GM21786 (cell line): ENCODE data around the gene ZNF420.
"Not testable (repeated sequence)": the region's sequence is repeated elsewhere in the genome, so short reads cannot be mapped to it uniquely, and the experiment has no call there.

Experiments used
- ATAC-seq: cut with Tn5 transposase; IDR thresholded peaks from one replicate; pipeline ENCODE4 v1.9.1; 2021; ENCODE audit not compliant: unreplicated experiment

ZNF420 gene

GRCh38 chr19:37077934-37078716 lies at the start of gene ZNF420:
Gene ZNF420 (plus strand): TSS chr19:37078433. CDS start chr19:37089119, 10,686 bp downstream.
- ATAC-seq: peak; percentile 91

GRCh38 chr19:37045140-37045539 lies 33.1 kb upstream of the ZNF420 start:
- ATAC-seq: no peak

- no peak for ATAC-seq
These were observed 22.9 kb upstream of the ZNF420 start for GRCh38 chr19:37055330-37055729.

GRCh38 chr19:37056776-37057175 lies 21.5 kb upstream of the ZNF420 start:
- ATAC-seq: no peak

- ATAC-seq: no peak
These were observed 19.1 kb upstream of the ZNF420 start for GRCh38 chr19:37059142-37059541.

- not testable (repeated sequence) for ATAC-seq
These were observed 13.3 kb upstream of the ZNF420 start for GRCh38 chr19:37064886-37065285.

- ATAC-seq: no peak
These were observed 4.1 kb upstream of the ZNF420 start for GRCh38 chr19:37074111-37074510.

GRCh38 chr19:37074819-37075362 lies 3.3 kb upstream of the ZNF420 start:
- ATAC-seq: no peak

GRCh38 chr19:37076524-37076923 lies 1.7 kb upstream of the ZNF420 start:
- ATAC-seq: not testable (repeated sequence)

- no peak for ATAC-seq
These were observed 716 bp upstream of the ZNF420 start for GRCh38 chr19:37077501-37077933.

- no peak for ATAC-seq
These were observed 442 bp downstream of the ZNF420 start for GRCh38 chr19:37078717-37079032.

- no peak for ATAC-seq
These were observed 1.0 kb downstream of the ZNF420 start for GRCh38 chr19:37079238-37079637.

GRCh38 chr19:37082307-37082706 lies 4.1 kb downstream of the ZNF420 start:
- ATAC-seq: no peak

- no peak for ATAC-seq
These were observed 8.9 kb downstream of the ZNF420 start for GRCh38 chr19:37087110-37087509.

GRCh38 chr19:37095859-37096258 lies 17.6 kb downstream of the ZNF420 start:
- no peak for ATAC-seq

GRCh38 chr19:37098570-37098969 lies 20.3 kb downstream of the ZNF420 start:
- no peak for ATAC-seq

- ATAC-seq: not testable (repeated sequence)
These were observed 25.9 kb downstream of the ZNF420 start for GRCh38 chr19:37104135-37104534.

- not testable (repeated sequence) for ATAC-seq
These were observed 33.5 kb downstream of the ZNF420 start for GRCh38 chr19:37111753-37112152.

- ATAC-seq: no peak
These were observed 35.8 kb downstream of the ZNF420 start for GRCh38 chr19:37114001-37114400.

- ATAC-seq: not testable (repeated sequence)
These were observed 43.9 kb downstream of the ZNF420 start for GRCh38 chr19:37122093-37122492.

GRCh38 chr19:37127999-37128820 lies 50.0 kb downstream of the ZNF420 start:
- ATAC-seq: no peak

- no peak for ATAC-seq
These were observed 50.6 kb downstream of the ZNF420 start for GRCh38 chr19:37128821-37129177.
